ENCODE results near the gene PBX1. TPM values are rescaled to one million over a fixed set of nuclear protein-coding genes. Genes with fewer than 3 reads are reported as not detected.

The PBX1 gene
- total and polyA plus RNA-seq, 2 donors (not counting 3 experiments of a cell fraction or from before 2014, with no cell fraction given), result 10.7 to 24.1 TPM

DNA sequence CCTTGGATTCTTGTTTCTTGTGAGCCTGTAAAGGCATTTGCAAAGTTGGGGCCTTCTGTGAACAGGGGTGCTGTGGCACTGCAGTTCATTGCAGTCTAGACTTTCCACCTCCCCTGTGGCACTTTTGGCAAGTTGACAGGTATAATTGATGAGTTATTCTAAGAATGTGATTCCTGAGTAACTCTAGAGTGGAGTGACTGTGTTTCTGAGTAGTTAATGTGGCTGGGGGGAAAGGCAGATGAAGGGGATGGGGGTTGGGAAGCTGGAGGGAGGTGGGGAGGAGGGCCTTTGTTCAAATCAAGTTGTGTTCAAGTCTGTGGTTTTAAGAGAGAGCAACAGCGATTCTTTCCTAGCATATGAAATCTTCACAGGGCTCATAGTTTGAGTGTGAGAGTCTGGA, 32.9 kb downstream of the PBX1 start:
- Histone ChIP-seq H3K9me3 (replicated peaks; ENCODE audit: control insufficient read depth, insufficient read depth, low read length) (no peaks in the 10 kb centered on the region), H3K79me2 (ENCODE audit: control insufficient read depth, insufficient read depth, low read length) (no peaks in the 10 kb centered on the region), H3K4me2 (ENCODE audit: insufficient read depth, low read length) (no peak overlapping the region), H3K27me3 (ENCODE audit: control insufficient read depth in 2 of 2, insufficient read depth in 2 of 2, low read length in 2 of 2) (no peaks in the 10 kb centered on the region), H3K9ac (replicated peaks; ENCODE audit: extremely low read depth, insufficient read depth, low read length) (no peak overlapping the region), H3K4me1 (ENCODE audit: control insufficient read depth, extremely low read depth, insufficient read depth, low read length) (no peaks in the 10 kb centered on the region), H3K4me3 (replicated peaks in 1 of 3; ENCODE audit: insufficient read depth in 1 of 3, low read depth in 1 of 3, low read length in 3 of 3) (no peak overlapping the region), H4K20me1 (replicated peaks; ENCODE audit: control insufficient read depth, extremely low read depth, insufficient read depth, low read length) (no peaks in the 10 kb centered on the region), H2AFZ (ENCODE audit: low read depth, low read length) (no peak overlapping the region), H3K27ac (ENCODE audit: insufficient read depth, low read depth, low read length) (no peak overlapping the region), H3K36me3 (ENCODE audit: control insufficient read depth in 2 of 2, extremely low read depth in 1 of 2, insufficient read depth in 2 of 2, low read length in 2 of 2) (no peaks in the 10 kb centered on the region), H3K9me1 (replicated peaks; ENCODE audit: control insufficient read depth, extremely low read depth, insufficient read depth, low read length) (no peaks in the 10 kb centered on the region)
- ChIA-PET CTCF (interaction anchor here (1.8 kb wide), 1 partner anchor 11 kb away, joined by 5 read pairs; no protein-coding TSS in a partner anchor), POLR2A (no interaction called here)
- TF ChIP-seq, protein P1, sequence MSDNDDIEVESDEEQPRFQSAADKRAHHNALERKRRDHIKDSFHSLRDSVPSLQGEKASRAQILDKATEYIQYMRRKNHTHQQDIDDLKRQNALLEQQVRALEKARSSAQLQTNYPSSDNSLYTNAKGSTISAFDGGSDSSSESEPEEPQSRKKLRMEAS (IDR thresholded peaks at IDR 0.05; ENCODE audit: insufficient read depth, insufficient read length), result no peak
- dilution Hi-C loops (cut with MboI; ENCODE audit: extremely low pct_ligation_motif_present, low sequenced_read_pairs) (no loop called here), intact Hi-C loops (cut with micrococcal nuclease) (loop anchor here (1.0 kb wide), 1 partner anchor 33 kb away; the partner anchor contains the start of gene PBX1)
- FAIRE-seq, result no peak
- BruUV-seq (replicated peaks), result no TSS peak
- DNase-seq (ENCODE audit: low read depth, low spot score), result no peak

- Histone ChIP-seq H3K4me3 (replicated peaks in 1 of 3; ENCODE audit: insufficient read depth in 1 of 3, low read depth in 1 of 3, low read length in 3 of 3) (no peak overlapping the region), H3K4me1 (ENCODE audit: control insufficient read depth, extremely low read depth, insufficient read depth, low read length) (no peaks in the 10 kb centered on the region), H3K36me3 (ENCODE audit: control insufficient read depth in 2 of 2, extremely low read depth in 1 of 2, insufficient read depth in 2 of 2, low read length in 2 of 2) (no peaks in the 10 kb centered on the region), H3K27me3 (ENCODE audit: control insufficient read depth in 2 of 2, insufficient read depth in 2 of 2, low read length in 2 of 2) (no peaks in the 10 kb centered on the region), H3K4me2 (ENCODE audit: insufficient read depth, low read length) (no peak overlapping the region), H3K79me2 (ENCODE audit: control insufficient read depth, insufficient read depth, low read length) (no peaks in the 10 kb centered on the region), H3K9me1 (replicated peaks; ENCODE audit: control insufficient read depth, extremely low read depth, insufficient read depth, low read length) (no peaks in the 10 kb centered on the region), H4K20me1 (replicated peaks; ENCODE audit: control insufficient read depth, extremely low read depth, insufficient read depth, low read length) (no peaks in the 10 kb centered on the region), H3K9me3 (replicated peaks; ENCODE audit: control insufficient read depth, insufficient read depth, low read length) (no peaks in the 10 kb centered on the region), H2AFZ (ENCODE audit: low read depth, low read length) (no peak overlapping the region), H3K27ac (ENCODE audit: insufficient read depth, low read depth, low read length) (no peak overlapping the region), H3K9ac (replicated peaks; ENCODE audit: extremely low read depth, insufficient read depth, low read length) (no peak overlapping the region)
- BruUV-seq (replicated peaks), result no TSS peak
- dilution Hi-C loops (cut with MboI; ENCODE audit: extremely low pct_ligation_motif_present, low sequenced_read_pairs), result no loop called here
- DNase-seq (ENCODE audit: low read depth, low spot score) (no peak), FAIRE-seq (no peak)
- ChIA-PET POLR2A (no interaction called here), CTCF (no interaction called here)
- TF ChIP-seq JUN (IDR thresholded peaks at IDR 0.05; ENCODE audit: borderline replicate concordance, insufficient read depth, insufficient read length, low read depth) (no peak), EZH2 (IDR thresholded peaks at IDR 0.05; ENCODE audit: borderline replicate concordance, low read depth, low read length, severe bottlenecking) (no peak), POLR2AphosphoS5 (IDR thresholded peaks at IDR 0.05; ENCODE audit: insufficient read depth, low read depth, low read length) (no peak), MYC (IDR thresholded peaks at IDR 0.05; ENCODE audit: low read depth, low read length) (no peak), CTCF (IDR thresholded peaks at IDR 0.05; ENCODE audit: extremely low read depth in 1 of 2, insufficient read depth in 1 of 2, low read depth in 1 of 2, low read length in 2 of 2) (no peak), FOS (IDR thresholded peaks at IDR 0.05; ENCODE audit: borderline replicate concordance, insufficient read depth, low read length) (no peak), GATA2 (IDR thresholded peaks at IDR 0.05; ENCODE audit: insufficient read depth, insufficient read length, low read depth, low read length) (no peak), POLR2A (IDR thresholded peaks at IDR 0.05; ENCODE audit: low read depth, low read length) (no peak)
- TF ChIP-seq, protein P1 (IDR thresholded peaks at IDR 0.05; ENCODE audit: insufficient read depth, insufficient read length), result no peak
- intact Hi-C loops (cut with micrococcal nuclease), result loop anchor here (1.0 kb wide), 1 partner anchor 33 kb away; the partner anchor contains the start of gene PBX1
These were observed 33.6 kb downstream of the PBX1 start for GRCh38 chr1:164592634-164593033.
